Activated CD8-positive, alpha-beta memory T cell treated with anti-CD3 and anti-CD28 coated beads, Interleukin-2, amount 50 U/mL, for 24 hours (primary cell): Measurements from ENCODE around the gene ARHGAP33.

Experiments used
- DNase-seq: peaks from one replicate; pipeline ENCODE4 v3.0.0-alpha.2; 2020; ENCODE audit errors: extremely low read depth

Gene ARHGAP33

DNA sequence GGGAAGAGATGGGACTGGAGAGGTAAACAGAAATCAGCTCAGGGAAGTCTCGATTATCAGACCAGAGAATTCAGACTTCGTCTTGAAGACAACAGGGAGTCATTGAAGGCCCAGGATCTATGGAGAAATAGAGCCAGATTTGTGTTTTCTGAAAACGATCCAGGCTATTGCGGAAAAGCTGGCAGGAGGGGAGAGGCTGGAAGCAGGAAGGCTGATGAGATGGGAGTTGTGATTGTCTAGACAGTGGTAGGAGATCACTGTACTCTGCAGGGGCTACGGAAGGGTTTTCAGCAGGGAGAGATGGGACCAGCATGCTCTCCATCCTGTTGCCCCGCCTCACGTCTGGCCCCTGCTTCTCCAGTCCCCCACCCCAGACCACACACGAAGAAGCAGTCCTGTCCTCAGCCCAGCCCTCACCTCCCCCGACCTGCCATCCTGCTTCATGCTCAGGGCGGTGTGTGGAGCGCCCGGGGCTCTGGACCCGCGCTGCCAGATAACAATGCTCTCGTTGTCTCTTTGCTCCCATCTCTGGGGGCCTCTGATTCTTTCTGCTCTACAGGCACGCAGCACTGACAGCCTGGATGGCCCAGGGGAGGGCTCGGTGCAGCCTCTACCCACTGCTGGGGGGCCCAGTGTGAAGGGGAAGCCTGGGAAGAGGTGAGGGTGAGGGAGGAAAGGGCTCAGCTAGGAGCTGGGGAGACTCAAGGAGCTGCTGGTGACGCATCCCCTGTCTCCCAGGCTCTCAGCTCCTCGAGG lies 1.9 kb downstream of the ARHGAP33 start:
- no peak for DNase-seq

DNA sequence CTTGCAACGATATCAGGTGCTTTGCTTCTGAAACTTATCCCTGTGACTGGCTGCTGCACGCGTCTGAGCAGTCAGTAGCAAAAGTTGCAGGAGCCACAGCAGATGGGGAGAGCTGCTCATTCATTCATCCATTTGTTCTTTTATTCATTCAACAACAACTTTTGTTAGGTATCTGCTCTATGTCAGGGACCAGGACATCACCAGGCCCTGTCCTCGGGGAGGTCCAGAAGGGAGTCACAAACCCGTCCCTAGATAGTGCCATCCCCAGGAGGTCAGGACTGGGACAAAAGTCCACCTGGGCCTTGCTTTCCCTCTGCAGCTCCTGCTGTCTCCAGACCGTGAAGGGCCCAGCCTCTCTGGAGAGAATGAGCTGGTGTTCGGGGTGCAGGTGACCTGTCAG lies 2.6 kb downstream of the ARHGAP33 start:
- DNase-seq: no peak

DNA sequence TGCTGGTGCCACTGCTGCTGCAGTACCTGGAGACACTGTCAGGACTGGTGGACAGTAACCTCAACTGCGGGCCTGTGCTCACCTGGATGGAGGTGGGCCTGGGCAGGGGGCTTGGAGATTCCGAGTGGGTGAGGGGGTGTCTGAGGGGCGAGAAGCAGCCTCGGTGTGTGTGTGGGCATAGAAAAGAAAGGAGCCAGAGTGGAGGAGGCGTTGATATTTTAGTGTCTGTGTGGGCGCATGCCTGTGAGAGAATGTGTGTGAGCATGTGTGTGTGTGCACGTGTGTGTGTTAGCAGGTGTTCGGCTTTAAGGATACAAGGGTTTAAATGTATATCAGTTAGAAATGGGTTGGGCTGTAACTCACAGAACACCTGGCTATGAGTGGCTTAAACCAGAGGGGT lies 3.7 kb downstream of the ARHGAP33 start:
- DNase-seq: no peak

DNA sequence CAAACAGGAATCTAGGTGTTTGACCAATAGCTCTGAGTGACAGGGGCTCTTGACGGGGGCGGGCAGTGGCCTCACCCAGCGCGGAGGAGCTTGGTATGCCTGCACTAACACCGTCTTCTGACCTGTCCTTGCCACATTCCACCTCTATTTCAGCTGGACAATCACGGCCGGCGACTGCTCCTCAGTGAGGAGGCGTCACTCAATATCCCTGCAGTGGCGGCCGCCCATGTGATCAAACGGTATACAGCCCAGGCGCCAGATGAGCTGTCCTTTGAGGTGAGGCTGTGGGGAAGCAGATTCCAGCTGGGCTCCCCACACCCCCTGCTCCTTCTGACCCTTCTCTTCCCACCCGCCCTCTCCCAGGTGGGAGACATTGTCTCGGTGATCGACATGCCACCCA lies 4.7 kb downstream of the ARHGAP33 start:
- DNase-seq: no peak

DNA sequence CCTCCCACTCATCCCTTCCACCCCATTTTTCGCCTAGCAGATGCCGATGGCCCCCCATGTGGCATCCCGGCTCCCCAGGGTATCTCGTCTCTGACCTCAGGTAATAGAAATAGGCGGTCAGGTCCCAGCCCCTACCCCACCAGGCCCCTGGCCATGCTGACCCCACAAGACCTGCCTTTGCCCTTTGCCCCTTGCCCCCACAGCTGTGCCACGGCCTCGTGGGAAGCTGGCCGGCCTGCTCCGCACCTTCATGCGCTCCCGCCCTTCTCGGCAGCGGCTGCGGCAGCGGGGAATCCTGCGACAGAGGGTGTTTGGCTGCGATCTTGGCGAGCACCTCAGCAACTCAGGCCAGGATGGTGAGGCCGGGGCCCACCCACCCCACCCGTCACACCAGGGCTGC lies 5.4 kb downstream of the ARHGAP33 start:
- no peak for DNase-seq

DNA sequence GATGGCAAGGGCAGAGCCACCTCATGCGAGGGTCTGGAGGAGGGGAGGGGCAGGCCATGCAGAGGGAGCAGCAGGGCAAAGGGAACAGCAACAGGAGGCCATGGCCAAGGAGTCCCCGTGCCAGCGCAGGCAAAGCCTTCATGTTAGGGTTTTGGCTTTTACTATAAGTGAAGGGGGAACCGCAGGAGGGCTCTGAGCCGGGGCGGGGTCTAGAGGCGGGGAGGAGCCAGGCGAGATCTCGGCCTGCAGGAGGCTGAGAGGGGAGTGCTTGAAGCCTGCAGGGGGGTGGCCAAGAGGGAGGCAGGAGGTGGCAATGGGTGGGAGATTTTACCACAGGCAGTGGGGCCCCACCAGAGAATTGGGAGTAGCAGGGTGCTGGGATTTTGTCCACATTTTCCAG lies 6.3 kb downstream of the ARHGAP33 start:
- DNase-seq: no peak

DNA sequence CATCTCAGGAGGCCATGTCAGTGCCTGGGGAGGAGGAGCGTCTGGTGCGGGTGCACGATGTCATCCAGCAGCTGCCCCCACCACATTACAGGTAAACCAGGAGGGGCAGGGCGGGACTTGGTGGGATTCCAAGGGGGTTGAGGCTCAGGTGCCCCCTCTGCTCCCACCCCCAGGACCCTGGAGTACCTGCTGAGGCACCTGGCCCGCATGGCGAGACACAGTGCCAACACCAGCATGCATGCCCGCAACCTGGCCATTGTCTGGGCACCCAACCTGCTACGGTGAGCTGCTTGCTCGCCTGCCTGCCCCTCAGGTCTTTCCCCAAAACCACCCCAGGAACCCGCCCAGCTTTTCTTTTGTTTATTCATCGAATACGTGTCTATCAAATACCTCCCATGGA lies 7.2 kb downstream of the ARHGAP33 start:
- no peak for DNase-seq

DNA sequence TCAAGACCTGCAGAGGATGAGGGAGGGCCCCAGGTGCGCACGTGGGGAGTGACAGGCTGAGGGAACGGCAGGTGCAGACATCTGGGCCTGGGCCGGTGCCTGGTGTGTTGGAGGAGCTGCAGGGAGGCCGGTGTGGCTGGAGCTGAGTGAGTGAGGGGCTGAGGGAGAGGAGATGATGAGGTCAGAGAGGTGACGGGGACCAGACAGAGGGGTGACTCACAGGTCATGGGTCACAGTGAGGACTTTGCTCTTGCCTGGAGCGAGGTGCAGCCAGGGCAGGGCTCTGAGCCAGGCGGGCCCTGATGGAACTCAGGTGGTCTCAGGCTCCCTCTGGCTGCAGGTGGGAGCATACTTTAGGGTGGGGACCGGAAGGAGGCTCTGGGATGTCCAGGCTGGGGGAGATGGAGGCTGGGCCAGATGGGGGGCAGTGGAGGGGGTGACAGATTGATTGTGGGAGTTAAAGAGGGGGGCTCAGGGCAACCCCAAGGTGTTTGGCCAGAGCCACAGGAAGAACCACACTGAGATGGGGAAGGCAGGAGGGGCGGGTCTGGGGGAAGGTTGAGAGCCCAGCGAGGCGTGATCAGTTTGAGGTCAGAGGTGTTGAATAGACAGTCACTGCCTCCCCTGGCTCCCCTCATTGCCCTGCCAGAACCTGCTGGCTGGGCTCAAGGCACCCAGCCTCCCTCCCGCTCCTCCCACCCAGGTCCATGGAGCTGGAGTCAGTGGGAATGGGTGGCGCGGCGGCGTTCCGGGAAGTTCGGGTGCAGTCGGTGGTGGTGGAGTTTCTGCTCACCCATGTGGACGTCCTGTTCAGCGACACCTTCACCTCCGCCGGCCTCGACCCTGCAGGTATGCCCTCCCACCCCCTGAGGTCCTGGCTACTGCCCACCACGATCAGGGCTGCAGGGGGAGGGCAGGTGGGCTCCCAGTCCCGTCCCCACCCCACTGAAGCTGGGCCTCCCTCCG lies 8.4 kb downstream of the ARHGAP33 start:
- no peak for DNase-seq

DNA sequence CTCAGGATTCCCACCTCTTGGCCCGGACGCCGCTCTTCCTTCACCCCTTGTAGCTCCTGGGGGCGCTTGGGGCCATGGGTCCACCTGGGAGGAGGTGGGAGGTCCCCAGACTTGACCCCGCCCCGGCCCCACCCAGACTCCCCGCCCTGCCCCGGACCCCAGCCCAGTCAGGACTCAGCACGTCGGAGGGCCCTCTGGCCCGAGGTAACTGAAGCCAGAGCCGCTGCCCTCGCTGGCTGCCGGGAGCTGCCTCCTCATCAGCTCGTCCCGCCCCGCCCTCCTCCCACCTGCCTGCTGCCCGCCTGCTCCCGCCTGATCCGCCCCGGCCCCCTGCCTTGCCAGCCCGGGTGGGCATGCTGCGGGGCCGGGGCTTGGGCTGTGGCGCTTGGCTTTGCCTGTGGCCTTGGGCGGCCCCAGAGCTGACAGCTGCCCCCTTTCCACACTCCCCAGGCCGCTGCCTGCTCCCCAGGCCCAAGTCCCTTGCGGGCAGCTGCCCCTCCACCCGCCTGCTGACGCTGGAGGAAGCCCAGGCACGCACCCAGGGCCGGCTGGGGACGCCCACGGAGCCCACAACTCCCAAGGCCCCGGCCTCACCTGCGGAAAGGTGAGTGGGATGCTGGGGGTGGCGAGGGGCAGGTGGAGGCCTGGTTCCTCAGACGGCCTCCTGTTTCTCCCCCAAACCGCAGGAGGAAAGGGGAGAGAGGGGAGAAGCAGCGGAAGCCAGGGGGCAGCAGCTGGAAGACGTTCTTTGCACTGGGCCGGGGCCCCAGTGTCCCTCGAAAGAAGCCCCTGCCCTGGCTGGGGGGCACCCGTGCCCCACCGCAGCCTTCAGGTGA lies 9.4 kb downstream of the ARHGAP33 start:
- no peak for DNase-seq

DNA sequence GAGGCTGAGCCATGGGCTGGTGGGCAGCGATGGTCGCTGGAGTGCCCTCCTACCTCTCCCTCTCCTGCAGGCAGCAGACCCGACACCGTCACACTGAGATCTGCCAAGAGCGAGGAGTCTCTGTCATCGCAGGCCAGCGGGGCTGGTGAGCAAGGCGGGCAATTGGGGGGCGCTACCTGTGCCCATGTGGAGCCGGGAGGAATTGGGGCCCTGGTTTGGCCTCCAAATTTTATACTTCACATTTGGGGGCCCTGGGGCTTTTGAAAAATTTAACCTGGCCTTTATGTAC lies 9.9 kb downstream of the ARHGAP33 start:
- no peak for DNase-seq

DNA sequence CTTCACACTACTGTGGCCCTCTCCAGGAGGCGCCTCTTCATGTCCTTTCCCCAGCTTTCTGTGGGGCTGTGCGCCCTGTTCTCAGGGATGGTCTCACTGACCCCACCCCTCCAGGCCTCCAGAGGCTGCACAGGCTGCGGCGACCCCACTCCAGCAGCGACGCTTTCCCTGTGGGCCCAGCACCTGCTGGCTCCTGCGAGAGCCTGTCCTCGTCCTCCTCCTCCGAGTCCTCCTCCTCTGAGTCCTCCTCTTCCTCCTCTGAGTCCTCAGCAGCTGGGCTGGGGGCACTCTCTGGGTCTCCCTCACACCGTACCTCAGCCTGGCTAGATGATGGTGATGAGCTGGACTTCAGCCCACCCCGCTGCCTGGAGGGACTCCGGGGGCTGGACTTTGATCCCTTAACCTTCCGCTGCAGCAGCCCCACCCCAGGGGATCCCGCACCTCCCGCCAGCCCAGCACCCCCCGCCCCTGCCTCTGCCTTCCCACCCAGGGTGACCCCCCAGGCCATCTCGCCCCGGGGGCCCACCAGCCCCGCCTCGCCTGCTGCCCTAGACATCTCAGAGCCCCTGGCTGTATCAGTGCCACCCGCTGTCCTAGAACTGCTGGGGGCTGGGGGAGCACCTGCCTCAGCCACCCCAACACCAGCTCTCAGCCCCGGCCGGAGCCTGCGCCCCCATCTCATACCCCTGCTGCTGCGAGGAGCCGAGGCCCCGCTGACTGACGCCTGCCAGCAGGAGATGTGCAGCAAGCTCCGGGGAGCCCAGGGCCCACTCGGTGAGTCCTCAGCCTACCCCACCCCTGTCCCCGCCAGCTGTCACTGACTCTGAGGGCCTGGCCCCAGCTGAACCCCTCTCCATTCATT lies 11.2 kb downstream of the ARHGAP33 start:
- no peak for DNase-seq

DNA sequence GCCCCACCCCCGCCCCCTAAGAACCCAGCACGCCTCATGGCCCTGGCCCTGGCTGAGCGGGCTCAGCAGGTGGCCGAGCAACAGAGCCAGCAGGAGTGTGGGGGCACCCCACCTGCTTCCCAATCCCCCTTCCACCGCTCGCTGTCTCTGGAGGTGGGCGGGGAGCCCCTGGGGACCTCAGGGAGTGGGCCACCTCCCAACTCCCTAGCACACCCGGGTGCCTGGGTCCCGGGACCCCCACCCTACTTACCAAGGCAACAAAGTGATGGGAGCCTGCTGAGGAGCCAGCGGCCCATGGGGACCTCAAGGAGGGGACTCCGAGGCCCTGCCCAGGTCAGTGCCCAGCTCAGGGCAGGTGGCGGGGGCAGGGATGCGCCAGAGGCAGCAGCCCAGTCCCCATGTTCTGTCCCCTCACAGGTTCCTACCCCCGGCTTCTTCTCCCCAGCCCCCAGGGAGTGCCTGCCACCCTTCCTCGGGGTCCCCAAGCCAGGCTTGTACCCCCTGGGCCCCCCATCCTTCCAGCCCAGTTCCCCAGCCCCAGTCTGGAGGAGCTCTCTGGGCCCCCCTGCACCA lies 11.9 kb downstream of the ARHGAP33 start:
- DNase-seq: no peak

DNA sequence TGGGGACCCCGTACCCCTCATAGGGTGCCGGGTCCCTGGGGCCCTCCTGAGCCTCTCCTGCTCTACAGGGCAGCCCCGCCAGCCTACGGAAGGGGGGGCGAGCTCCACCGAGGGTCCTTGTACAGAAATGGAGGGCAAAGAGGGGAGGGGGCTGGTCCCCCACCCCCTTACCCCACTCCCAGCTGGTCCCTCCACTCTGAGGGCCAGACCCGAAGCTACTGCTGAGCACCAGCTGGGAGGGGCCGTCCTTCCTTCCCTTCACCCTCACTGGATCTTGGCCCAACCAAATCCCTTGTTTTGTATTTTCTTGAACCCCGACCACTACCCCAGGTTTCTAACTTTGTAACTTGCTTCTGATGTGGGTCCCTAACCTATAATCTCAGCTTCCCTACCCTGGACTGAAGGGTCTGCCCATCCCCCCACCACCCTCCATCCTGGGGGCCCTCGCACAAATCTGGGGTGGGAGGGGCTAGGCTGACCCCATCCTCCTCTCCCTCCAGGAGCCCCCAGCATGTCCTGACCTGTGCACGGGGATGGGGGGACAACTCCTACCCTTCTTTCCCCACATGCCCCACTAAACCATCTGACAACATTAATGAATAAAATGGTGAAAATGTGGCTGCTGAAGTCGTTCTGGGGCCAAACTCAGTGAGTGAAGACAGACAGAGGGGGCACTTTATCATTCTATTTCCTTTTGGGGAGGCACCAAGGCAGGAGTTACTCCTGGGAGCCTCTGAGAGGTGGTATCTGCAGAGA lies 13.0 kb downstream of the ARHGAP33 start:
- no peak for DNase-seq

DNA sequence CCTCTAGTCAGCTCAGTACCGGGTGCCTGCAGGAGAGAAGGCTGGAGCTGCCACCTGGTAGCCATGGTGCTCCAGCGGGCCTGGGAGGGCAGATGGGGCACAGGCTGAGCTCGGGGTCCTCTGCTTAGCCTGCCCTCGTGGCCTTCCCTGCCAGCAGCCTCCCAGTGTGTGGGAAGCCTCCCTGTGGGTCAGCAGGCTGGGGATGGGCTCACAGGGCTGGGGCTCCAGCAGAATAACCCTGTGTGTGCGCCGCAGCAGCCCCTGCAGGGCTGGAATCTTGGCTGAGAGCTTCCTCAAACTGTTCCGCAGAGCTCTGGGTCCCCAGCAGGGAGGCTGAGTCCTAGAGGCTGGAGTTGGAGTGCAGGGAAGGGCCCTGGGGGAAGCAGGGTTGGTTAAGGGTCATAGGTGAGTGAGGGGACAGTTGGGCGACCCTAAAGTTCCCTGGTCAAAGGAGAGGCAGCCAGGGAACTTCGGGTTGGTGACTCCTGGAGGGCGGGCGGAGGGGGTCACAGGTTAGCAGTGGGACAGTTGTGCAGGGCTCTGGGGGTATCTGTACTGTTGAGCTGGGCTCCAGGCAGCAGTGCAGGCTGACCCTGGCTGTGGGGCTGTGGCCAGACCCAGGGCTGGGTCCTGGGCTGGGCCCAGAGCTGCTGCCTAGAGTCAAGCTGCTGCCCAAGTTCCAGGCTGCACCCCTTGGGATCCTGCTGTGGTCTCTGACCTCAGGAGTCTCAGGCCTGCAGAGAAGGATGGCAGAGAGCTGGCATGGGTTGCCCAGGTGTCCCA lies 14.0 kb downstream of the ARHGAP33 start:
- DNase-seq: no peak

DNA sequence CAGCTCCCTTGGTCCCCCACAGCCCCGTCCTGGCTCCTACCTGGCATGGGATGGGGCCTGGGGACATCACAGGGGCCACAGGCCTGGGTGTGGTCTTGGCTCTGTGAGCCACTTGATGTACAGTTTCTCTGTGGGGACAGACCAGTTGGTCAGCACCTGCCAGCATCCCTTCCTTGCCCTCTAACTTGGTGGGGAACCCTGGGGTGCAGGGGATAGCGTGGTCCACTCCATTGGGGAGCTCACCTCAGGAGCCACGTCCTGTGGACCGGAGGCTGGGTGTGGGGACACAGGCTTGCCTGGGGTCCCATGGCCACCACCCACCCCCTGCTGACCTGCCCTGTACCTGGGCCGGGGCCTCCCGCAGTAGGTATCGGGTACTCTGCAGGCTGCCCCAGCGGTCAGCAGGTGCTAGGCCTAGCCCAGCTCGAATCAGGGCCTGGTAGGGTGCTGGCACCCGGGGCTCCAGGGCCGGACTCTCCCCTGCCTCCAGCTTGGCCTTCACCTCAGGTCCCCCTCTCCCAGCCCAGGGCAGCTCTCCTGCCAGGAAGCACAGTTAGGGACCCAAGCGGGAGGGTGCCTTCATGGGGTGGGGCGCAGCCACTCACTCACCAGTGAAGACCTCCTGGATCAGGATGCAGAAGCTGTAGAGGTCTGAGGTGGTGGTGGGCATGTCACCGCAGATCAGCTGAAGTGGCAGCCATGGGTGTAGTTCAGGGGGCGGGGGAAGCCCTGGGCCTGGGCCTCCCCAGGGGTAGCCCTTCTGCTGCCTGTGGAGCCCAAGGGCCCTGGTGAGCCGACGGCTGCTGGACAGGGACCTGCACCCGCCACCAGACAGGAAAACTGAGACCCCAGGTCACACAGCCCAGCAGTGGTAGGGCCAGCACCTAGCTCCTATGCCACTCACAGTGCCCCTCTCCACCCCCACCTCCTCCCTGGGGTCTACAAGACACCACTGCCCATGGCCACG lies 14.9 kb downstream of the ARHGAP33 start:
- DNase-seq: no peak

DNA sequence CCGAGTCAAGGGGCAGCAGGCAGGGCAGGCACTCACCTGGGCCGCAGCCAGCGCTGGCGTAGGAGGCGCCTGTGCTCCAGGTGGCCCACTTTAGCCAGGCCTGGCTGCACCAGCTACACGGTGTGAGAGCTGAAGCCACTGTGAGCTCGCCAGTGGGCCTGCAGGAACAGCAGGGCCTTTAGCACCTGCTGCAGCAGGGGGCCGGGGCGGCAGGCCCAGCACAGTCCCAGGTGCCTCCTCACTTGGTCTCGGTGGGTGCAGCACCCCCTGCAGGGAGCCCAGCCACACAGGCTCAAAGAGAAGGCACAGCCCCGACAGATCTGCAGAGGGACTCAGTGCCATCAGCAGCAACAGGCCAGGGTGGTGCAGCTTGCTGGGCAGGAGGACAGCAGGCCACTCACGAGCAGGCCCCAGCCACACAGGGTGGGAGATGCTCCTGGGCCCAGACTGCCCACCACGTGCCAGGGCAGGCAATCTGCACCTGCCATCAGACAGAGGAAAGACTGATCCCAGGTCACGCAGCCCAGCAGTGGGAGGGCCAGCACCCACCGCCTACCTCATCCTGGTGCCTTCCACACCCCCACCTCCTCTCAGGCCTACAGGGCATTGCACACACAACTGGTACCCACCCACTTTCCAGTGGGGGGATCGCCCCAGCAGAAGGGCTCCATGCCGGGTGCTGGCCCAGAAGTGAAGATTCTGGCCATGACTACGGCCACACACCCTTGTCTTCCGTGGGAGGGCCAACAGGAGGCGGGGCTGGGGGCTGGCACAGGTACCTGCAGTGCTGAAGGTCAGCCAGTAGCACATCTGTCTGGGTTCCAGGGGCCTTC lies 15.8 kb downstream of the ARHGAP33 start:
- DNase-seq: no peak

DNA sequence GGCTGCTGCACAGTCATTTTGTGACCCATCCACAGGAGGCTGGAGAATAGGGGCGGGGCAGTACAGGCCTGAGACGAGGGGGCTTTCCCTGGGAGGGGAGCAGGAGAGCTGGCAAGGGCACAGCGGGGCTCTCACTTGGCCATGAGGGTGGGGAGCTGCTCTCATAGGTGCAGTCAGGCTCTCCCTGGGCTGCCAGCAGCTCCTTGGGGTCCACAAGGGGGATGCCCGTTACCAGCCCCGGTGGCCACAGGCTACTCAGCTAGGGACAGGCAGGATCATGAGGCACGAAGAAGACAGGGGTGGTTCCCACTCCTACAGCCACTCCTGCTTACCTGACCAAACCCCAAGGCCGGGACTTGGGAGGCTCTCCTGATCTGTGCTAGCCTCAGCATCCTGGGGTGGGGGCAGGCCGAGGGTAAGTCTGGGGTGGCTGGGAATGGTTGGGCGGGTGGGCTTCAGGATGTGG lies 16.5 kb downstream of the ARHGAP33 start:
- DNase-seq: no peak
